PFSK-1 (cell line): ENCODE measurements around the gene SEPTIN11.

ENCODE experiments used
- POLR2AphosphoS5 ChIP-seq: IDR thresholded peaks from 2 replicates; pipeline ENCODE4 v1.6.1; 2012; ENCODE audit warnings: low read depth, mild to moderate bottlenecking, control low read depth, low read length, moderate library complexity
- TAF1 ChIP-seq: IDR thresholded peaks from 2 replicates; pipeline ENCODE4 v1.6.1; 2012; ENCODE audit warnings: low read length, control low read depth, borderline replicate concordance; ENCODE audit not compliant: insufficient read depth
- TF ChIP-seq, protein P1 (sequence below), 2 experiments: IDR thresholded peaks; 2 replicates each; pipeline versions ENCODE4 v1.6.1 to v1.8.0; 2011 to 2012; ENCODE audit warnings: low read depth in 2 of 2, low read length in 2 of 2, control low read depth in 1 of 2, inconsistent platforms in 1 of 2, mild to moderate bottlenecking in 1 of 2, moderate library complexity in 1 of 2; ENCODE audit not compliant: insufficient read depth in 1 of 2

DNA sequence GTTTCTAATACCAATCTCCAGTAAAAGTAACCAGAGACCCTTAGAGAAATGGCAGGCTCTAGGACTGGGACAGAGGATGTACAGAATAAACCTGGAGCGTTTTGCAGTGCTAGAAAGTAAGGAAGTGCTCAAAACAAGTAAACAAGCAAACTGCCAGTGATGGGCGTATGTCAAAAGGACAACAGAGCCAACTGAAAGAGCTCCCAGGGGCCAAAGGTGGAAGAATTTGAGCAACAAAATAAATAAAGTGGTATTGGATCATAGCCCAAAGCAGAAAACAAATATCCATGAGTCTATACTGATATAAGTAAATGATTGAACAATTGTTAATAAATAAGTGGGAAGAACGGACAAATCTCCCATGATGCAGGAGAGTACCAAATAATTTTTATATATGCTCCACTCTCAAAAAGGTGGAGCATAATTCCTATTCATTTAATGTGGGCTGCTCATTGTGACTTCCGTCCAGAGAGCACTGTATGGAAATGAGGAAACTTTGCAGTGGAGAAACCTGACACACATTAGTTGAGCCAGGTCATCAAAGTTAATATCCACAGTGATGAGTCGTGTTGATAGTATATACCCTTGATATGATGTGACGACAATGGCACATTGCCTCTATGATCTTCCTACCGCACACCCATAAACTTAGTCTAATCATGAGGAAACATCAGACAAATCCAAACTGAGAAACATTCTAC is 17.8 kb upstream of the SEPTIN11 start:
- TF ChIP-seq TAF1 = no peak
- TF ChIP-seq POLR2AphosphoS5 = no peak
- TF ChIP-seq, protein P1, sequence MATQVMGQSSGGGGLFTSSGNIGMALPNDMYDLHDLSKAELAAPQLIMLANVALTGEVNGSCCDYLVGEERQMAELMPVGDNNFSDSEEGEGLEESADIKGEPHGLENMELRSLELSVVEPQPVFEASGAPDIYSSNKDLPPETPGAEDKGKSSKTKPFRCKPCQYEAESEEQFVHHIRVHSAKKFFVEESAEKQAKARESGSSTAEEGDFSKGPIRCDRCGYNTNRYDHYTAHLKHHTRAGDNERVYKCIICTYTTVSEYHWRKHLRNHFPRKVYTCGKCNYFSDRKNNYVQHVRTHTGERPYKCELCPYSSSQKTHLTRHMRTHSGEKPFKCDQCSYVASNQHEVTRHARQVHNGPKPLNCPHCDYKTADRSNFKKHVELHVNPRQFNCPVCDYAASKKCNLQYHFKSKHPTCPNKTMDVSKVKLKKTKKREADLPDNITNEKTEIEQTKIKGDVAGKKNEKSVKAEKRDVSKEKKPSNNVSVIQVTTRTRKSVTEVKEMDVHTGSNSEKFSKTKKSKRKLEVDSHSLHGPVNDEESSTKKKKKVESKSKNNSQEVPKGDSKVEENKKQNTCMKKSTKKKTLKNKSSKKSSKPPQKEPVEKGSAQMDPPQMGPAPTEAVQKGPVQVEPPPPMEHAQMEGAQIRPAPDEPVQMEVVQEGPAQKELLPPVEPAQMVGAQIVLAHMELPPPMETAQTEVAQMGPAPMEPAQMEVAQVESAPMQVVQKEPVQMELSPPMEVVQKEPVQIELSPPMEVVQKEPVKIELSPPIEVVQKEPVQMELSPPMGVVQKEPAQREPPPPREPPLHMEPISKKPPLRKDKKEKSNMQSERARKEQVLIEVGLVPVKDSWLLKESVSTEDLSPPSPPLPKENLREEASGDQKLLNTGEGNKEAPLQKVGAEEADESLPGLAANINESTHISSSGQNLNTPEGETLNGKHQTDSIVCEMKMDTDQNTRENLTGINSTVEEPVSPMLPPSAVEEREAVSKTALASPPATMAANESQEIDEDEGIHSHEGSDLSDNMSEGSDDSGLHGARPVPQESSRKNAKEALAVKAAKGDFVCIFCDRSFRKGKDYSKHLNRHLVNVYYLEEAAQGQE (IDR thresholded peaks at IDR 0.05; ENCODE audit: insufficient read depth in 1 of 2, low read depth in 2 of 2, low read length in 2 of 2) = no peak
